Body of pancreas (tissue), 4 donors: ENCODE results near the gene TRERF1. TPM values are rescaled to one million over a fixed set of nuclear protein-coding genes. Genes with fewer than 3 reads are reported as not detected.

Experiments
- ATAC-seq: fragments of 150-250 bp; one replicate; pipeline ENCODE4 v1.9.1; 2016
- DNase-seq, 4 donors: peaks; one replicate each; pipeline ENCODE4 v3.0.0-alpha.2; 2019
- H3K27ac ChIP-seq, 4 donors: fragments of 200-600 bp; sonication (generic); 1 replicate in 3 of 4; 2 replicates in 1 of 4; pipeline versions ENCODE4 v1.5.1 to v1.6.1; 2016 to 2019; ENCODE audit warnings: mild to moderate bottlenecking in 1 of 4, mixed read lengths in 1 of 4, moderate library complexity in 1 of 4
- H3K27me3 ChIP-seq, 2 donors: fragments of 200-600 bp; sonication (generic); one replicate each; pipeline ENCODE4 v1.6.0; 2016; ENCODE audit warnings: mild to moderate bottlenecking in 1 of 2
- H3K36me3 ChIP-seq, 2 donors: fragments of 200-600 bp; sonication (generic); replicated peaks in 1 of 2; 2 replicates each; pipeline ENCODE4 v1.5.1; 2016; ENCODE audit warnings: low read depth in 2 of 2; ENCODE audit not compliant: insufficient read depth in 1 of 2
- H3K4me1 ChIP-seq: fragments of 200-600 bp; sonication (generic); one replicate; pipeline ENCODE4 v1.6.0; 2016
- H3K4me3 ChIP-seq, 2 donors: fragments of 200-600 bp; sonication (generic); 1 replicate in 1 of 2; 2 replicates in 1 of 2; pipeline ENCODE4 v1.5.1; 2016 to 2019
- H3K9me3 ChIP-seq, 3 donors: fragments of 200-600 bp; sonication (generic); 1 replicate in 2 of 3; 2 replicates in 1 of 3; pipeline ENCODE4 v1.5.1; 2016
- CTCF ChIP-seq, 7 experiments: fragments of 450-650 bp in 4 of 7; fragments of 200-600 bp in 3 of 7; sonication (generic) in 3 of 7; IDR thresholded peaks; one replicate each; pipeline ENCODE4 v1.5.1; 2016 to 2019; ENCODE audit warnings: antibody characterized with exemption in 7 of 7
- POLR2A ChIP-seq, 3 donors: fragments of 450-650 bp; IDR thresholded peaks; one replicate each; pipeline ENCODE4 v1.6.1; 2016; ENCODE audit warnings: antibody characterized with exemption in 3 of 3, mild to moderate bottlenecking in 2 of 3
- WGBS, 2 donors: methylation state at CpG; one replicate each; pipeline ENCODE4 v1.1.5; 2017; 5-methylcytosine and 5-hydroxymethylcytosine counted together
- intact Hi-C: fragments of 100-400 bp; cut with DNase I; formaldehyde crosslinking; loops from one replicate; pipeline ENCODE4 v1.15.1; 2023
- total RNA-seq, 2 donors: library from RNA; depleted of rRNA; stranded (reverse); fragments of >200 nt; gene quantifications; one replicate each; pipeline ENCODE4 v1.1.0, GENCODE V29; 2016

The TRERF1 gene
- total RNA-seq, 2 donors from 2014 or later = 2.3 to 3.4 TPM

DNA sequence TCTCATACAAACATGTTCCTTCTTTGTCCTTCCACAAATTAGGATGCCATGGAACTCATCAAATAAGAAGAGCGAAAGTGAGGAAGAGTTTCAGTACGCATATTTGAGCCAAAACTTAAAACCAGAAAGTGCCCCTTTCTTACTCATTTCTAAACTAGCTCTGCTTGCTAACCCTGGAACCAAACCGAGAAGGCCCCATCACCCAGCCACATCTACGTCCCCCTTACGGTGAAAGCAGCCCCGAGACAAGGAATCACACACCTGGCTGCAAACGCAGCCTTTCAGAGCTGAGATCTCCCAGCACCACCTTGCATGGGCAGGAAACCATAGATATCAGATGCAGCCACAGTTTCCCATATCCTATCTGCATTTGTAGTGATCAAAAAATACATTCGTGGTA is 28.5 kb downstream of the TRERF1 start:
- no peak for ATAC-seq
- H3K36me3 ChIP-seq = no peaks in the 10 kb centered on the region
- 85 to 89% methylated on average over 8 of the region's 8 CpGs for WGBS, 2 donors
- no peaks in the 10 kb centered on the region for H3K9me3 ChIP-seq
- TF ChIP-seq POLR2A (IDR thresholded peaks at IDR 0.05) (no peak), CTCF (IDR thresholded peaks at IDR 0.05) (no peak)
- no peaks in the 10 kb centered on the region for H3K4me1 ChIP-seq
- H3K4me3 ChIP-seq = no peak overlapping the region
- no peak overlapping the region for H3K27ac ChIP-seq
- DNase-seq = no peak
- intact Hi-C loops = no loop called here
- no peaks in the 10 kb centered on the region for H3K27me3 ChIP-seq

DNA sequence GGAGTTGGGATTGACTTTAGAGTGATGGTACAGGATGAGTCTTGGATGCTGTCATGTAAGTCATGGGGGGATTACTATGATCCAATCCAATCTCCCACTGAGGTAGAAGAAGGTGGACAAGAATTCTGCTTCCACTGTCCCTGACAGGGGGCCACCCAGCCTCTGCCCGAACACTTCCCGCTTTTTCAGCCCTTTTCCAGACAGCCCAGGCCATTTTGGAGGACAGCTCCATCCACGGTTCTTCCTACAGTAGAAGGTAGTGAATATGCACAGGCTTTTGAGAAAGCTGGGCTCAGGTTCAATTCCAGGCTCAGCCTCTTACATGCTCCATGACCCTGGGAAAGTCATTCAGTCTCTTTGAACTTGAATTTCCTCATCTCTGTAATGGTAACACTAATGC is 31.0 kb downstream of the TRERF1 start:
- WGBS, 2 donors = 96 to 98% methylated on average over 3 of the region's 3 CpGs
- H3K27ac ChIP-seq = no peak overlapping the region
- no peaks in the 10 kb centered on the region for H3K9me3 ChIP-seq
- ATAC-seq (no peak), DNase-seq (no peak)
- no peak for TF ChIP-seq CTCF (IDR thresholded peaks at IDR 0.05)
- no peak for TF ChIP-seq POLR2A (IDR thresholded peaks at IDR 0.05)
- H3K36me3 ChIP-seq = no peaks in the 10 kb centered on the region
- H3K27me3 ChIP-seq = no peaks in the 10 kb centered on the region
- intact Hi-C loops = no loop called here
- no peaks in the 10 kb centered on the region for H3K4me1 ChIP-seq
- H3K4me3 ChIP-seq = no peak overlapping the region

DNA sequence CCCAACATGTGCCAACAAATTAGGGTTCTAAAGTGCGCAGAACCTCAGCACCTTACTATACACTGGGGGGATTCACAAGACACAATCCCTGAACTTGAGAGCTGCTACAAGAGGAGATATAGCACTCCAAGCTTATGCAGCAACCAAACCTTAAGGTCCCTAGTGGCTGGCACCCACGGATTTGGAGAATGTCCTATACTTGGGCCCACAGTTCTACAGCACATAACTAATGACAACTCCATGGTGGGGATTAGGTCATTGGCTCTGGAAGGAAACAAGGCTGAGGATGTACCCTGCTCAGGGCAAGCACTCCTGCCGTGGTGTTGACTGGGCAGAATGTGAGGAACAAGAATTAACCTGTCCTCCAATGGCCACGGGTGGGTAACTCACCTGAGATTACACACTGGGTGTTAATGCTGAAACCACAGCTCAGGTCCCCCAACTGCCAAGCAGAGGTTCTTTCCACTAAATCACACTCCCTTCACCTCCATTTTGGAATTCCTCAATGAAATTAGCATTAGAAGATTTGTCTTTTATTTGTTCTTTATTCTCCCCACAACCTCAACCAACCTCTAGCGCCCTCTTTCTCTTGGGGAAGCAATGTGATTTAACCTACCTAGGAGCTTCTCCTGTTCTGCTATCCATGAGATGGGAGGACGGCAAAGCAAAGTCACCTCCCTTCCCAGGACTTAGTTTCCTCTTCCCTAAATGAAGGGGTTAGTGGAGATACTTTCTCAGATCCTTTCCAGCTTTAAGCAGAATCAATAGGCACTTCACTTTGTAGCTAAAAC is 32.0 kb downstream of the TRERF1 start:
- Histone ChIP-seq H3K9me3 (no peaks in the 10 kb centered on the region), H3K27ac (no peak overlapping the region), H3K4me1 (no peaks in the 10 kb centered on the region), H3K4me3 (no peak overlapping the region), H3K36me3 (no peaks in the 10 kb centered on the region), H3K27me3 (no peaks in the 10 kb centered on the region)
- no peak for DNase-seq
- TF ChIP-seq CTCF (IDR thresholded peaks at IDR 0.05) (no peak), POLR2A (IDR thresholded peaks at IDR 0.05) (no peak)
- WGBS, 2 donors = 80 to 83% methylated on average over 6 of the region's 6 CpGs
- intact Hi-C loops = no loop called here
- no peak for ATAC-seq

GRCh38 chr6:42418724-42419123 is 33.0 kb downstream of the TRERF1 start:
- no peaks in the 10 kb centered on the region for H3K36me3 ChIP-seq
- H3K27ac ChIP-seq = no peak overlapping the region
- WGBS, 2 donors = 73 to 86% methylated on average over 4 of the region's 4 CpGs
- no peak for DNase-seq
- ATAC-seq = no peak
- no peaks in the 10 kb centered on the region for H3K4me1 ChIP-seq
- H3K4me3 ChIP-seq = no peak overlapping the region
- H3K27me3 ChIP-seq = no peaks in the 10 kb centered on the region
- TF ChIP-seq CTCF (IDR thresholded peaks at IDR 0.05) (no peak), POLR2A (IDR thresholded peaks at IDR 0.05) (no peak)
- H3K9me3 ChIP-seq = no peaks in the 10 kb centered on the region
- intact Hi-C loops = no loop called here

DNA sequence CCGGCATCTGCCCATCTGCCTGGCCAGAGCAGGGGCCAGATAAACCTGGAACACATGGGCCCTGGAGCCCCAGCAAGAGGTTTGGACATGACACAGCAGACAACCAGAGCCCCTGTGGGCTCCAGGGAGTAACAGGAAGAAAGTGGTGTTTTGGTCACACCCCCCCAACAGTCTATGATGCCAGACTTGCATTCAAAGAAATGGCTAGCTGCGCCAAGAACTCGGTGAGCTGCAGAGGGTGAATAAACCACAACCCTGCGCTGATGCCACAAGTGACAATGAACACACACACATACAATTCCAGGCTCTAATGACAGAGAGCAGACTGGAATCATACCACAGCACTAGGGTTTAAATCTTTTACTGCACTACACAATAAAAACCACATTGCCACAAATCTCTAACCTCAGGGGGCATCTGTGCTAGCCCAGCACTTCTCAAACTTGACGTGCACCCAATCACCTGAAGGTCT is 34.0 kb downstream of the TRERF1 start:
- H3K27ac ChIP-seq = no peak overlapping the region
- H3K9me3 ChIP-seq = no peaks in the 10 kb centered on the region
- no peak overlapping the region for H3K4me3 ChIP-seq
- ATAC-seq (no peak), DNase-seq (no peak)
- intact Hi-C loops = no loop called here
- TF ChIP-seq CTCF (IDR thresholded peaks at IDR 0.05) (no peak), POLR2A (IDR thresholded peaks at IDR 0.05) (no peak)
- 69 to 84% methylated on average over 5 of the region's 5 CpGs for WGBS, 2 donors
- no peaks in the 10 kb centered on the region for H3K36me3 ChIP-seq
- H3K27me3 ChIP-seq = no peaks in the 10 kb centered on the region
- H3K4me1 ChIP-seq = no peaks in the 10 kb centered on the region
